Left lobe of liver (tissue), 2 donors: ENCODE data around the gene ZNF497. TPM values are rescaled to one million over a fixed set of nuclear protein-coding genes. Genes with fewer than 3 reads are reported as not detected.
"Not testable (repeated sequence)": the region's sequence is repeated elsewhere in the genome, so short reads cannot be mapped to it uniquely, and the experiment has no call there.

Source experiments
- ATAC-seq: fragments of 200-7000 bp; cut with Tn5 transposase; one replicate; pipeline ENCODE4 v1.9.1; 2020; ENCODE audit warnings: mild to moderate bottlenecking, moderate library complexity
- DNase-seq: peaks from one replicate; pipeline ENCODE4 v3.0.0-alpha.2; 2020; ENCODE audit warnings: low spot score
- total RNA-seq: library from RNA; stranded (reverse); gene quantifications from one replicate; pipeline ENCODE4 v1.2.1, GENCODE V29; 2021
- donor health status: DM: no; HTN: no; CAD: no; lungs with moderate emphysema.
- donor health status: DM: no; HTN: yes; CAD: no.

The ZNF497 gene
- total RNA-seq, 1 donor from 2014 or later = 2.4 TPM

GRCh38 chr19:58395220-58395978 is 32.8 kb upstream of the ZNF497 start, which contains the start of gene RNF225:
Gene RNF225 (plus strand): TSS chr19:58395656. CDS start chr19:58396090, 434 bp downstream.
- DNase-seq (no peak), ATAC-seq (peak; percentile 54)

GRCh38 chr19:58394821-58395219 is 32.3 kb upstream of the ZNF497 start:
- ATAC-seq (peak; percentile 5), DNase-seq (no peak)

- DNase-seq (no peak), ATAC-seq (no peak)
Measured at GRCh38 chr19:58393725-58394033, 31.1 kb upstream of the ZNF497 start.

- no peak for ATAC-seq
- DNase-seq = no peak
Measured at GRCh38 chr19:58392945-58393724, 30.6 kb upstream of the ZNF497 start.

DNA sequence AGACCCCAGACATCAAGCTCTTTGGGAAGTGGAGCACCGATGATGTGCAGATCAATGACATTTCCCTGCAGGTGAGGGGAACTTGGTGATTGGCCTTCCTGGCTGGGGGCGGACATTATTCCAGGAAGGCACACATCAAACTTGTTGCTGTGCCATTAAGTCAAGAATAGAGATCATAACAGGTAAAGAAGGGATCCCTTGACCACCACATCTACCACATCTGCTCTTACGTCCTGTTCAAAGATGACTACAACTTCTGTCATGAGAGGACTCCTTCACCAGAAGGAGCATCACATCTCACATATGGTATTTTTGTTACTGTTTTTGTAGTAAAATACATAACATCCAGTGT is 25.6 kb upstream of the ZNF497 start:
- ATAC-seq (no peak), DNase-seq (no peak)

DNA sequence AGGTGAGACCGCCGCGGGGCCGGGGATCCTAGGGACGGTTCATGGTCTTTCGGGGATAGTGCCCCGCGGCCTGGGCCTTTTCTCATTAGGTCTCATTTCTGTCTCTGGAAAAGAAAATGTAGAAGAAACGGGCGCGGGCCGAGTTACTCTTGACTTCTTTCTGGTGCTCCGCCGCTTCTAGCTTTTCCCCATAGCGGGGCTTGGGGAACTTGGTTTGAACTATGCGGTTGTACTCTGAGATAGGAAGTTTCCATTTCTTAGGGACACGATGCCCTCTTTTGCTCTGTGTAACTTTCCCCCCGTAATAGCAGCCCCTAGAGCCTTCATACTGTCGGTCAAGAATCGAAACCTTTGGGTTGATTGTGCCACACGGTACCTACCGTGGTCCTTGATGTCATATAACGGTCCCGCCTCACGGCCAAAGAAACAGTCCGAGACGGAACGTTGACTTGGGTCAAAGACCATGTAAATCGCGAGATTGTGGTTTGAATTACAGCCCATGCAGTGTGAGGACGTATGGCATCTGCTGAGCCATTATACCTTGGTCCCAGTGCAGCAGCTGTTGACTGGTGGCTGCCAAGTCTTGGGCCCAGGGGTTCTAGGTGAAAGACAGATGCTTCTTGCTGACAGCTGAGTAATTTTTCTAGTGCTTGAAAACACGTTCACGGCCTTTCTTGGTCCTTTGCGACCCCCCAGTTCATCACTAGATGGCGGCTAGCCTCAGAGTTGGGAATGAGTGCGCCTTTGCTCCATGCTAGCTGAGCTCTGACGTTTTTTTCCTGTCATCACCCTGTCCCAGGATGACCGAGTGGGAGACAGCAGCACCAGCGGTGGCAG is 25.0 kb upstream of the ZNF497 start:
- ATAC-seq = no peak

DNA sequence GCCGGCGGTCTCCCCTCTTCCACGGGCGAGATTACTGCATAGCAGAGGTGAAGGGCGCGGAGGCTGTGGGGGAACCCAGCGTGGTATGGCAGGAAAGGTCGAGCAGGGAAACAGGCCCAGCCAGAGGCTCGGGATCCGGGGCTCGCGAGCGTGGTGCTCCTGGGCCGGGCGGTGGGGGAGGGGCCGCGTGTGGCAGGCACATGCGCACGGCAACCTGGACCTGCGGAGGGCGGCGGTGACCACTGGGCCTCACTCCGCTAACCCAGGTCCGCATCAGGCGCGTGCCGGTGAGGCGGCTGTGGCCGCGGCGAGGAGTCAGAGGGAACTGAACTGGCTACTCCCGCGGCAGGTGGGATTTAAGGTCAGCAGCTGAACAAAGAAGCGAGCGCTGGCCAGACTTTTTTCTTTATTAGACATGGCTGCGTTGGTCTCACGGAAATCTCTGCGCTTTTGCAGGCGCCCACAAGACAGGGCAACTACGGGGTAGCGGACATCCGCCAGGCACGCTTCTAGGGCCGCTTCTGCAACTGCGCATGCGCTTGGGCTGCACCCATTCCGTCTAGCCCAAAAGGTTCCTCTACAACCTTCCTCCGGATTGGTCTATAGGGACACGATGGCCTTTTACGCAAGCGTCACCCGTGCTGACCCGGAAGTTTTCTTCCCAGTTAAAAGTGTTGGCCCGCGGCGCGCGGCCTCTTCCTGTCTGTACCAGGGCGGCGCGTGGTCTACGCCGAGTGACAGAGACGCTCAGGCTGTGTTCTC is 24.2 kb upstream of the ZNF497 start, which contains the start of gene RPS5:
Gene RPS5 (plus strand): TSS at position 694 of the 762 bp plus-strand sequence. CDS start 869 bp downstream, outside the sequence.
- DNase-seq = peak; percentile 96
- peak; percentile 90 for ATAC-seq

More for the DNA sequence above, 25.0 kb upstream of the ZNF497 start:
- no peak for DNase-seq

- no peak for DNase-seq
Measured at GRCh38 chr19:58385891-58386575, 23.5 kb upstream of the ZNF497 start.

DNA sequence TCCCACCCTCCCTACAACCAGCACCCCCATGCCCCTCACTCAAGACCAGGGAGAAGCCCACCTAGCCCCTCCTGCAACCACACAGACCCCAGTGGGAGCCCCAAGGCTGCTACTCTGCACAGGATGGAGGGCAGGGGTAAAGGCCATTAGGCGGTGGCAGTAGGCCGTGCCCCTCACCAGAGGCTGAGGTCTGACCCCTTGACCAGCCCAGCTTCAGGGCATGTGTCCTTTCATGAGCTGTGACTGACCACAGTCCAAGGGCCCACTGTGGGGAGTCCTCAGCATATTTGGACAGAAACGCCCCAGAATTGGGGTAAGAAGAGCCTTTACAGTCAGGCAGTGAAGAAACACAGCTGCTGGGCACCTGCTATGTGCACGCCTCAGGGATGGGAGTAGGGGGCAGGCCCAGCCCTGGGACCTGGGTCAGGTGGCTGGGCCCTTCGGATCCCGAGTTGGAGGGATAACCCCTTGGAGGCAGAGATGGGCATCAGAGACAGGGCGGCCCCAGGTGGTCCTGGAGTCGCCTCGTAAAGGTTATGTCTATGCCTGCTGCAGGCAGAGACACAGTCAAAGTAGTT is 22.9 kb upstream of the ZNF497 start:
- no peak for ATAC-seq
- DNase-seq = no peak

More at GRCh38 chr19:58385891-58386575, 23.5 kb upstream of the ZNF497 start:
- peak; percentile 15 for ATAC-seq

DNA sequence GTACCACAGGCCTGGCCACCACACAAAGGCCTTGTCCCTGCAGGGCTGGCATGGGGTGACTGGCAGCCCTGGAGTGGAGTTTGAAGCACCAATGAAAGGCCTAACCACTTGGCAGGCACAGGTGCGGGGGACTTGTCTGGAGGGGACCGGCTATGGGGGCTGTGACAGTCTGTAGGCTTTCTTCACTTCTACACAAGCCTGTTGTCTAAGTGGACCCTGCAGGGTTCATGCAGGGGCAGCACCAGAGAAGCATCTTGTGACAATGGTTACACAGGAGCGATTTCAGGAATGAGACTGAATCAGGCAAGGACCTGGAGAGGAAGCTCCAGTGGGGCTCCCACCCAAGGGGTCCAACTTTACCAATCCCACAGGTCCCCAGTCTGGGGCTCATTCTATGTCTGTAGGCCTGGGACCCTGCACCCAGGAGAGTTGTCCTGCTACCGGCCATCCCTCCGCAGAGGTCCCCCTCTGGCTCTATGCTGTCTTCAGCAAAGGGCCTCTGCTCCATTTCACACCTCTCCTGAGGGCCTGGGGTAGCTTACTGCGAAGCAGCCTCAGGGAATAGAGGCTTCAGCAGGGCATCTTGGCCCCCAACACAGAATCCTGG is 20.5 kb upstream of the ZNF497 start:
- DNase-seq (no peak), ATAC-seq (no peak)

GRCh38 chr19:58381460-58382212 is 19.1 kb upstream of the ZNF497 start:
- no peak for DNase-seq
- no peak for ATAC-seq

DNA sequence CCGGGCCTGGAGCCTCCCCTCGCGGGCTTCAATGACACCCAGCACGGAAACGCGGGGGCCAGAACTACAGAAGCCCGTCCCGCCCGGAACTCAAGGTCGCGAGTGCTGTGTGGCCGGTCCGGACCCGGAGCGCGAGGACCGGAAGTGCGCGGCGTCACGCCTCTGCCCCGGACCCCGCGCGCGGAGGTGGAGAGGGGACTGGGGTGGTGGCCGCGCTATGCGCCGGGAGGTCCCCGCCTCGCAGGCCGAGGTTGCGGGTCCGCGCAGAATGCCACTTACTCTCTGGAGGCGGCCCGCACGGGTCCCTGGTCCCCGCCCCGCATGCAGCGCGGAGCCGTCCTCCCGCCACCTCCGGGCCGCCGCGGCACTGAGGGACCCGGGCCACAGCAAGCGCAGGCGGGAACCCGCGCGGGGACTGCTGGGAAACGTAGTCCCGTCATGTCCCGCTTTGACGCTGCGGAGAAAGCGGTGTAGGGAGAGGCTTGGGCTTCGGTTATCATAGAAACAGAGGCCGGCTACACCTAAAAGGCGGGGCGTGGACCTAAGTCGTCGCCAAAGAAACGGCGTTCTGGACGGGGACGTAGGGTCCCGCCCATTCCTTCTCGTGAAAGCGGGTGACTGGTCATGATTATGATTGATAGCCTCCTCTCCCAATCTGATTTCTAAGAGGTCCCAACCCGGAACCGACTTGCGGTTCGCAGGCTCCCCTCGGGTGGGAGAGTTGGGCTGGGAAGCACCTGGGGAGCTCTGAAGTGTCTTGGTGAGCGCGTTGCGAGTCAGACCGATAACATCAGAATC is 18.3 kb upstream of the ZNF497 start, which contains the start of gene ZNF837:
Gene ZNF837 (minus strand): TSS at position 369 of the 798 bp plus-strand sequence. CDS start 11,698 bp downstream, outside the sequence.
- DNase-seq = peak; percentile 99

GRCh38 chr19:58380037-58380661 is 17.6 kb upstream of the ZNF497 start:
- DNase-seq (no peak), ATAC-seq (peak; percentile 43)

More for the DNA sequence above, 18.3 kb upstream of the ZNF497 start, which contains the start of gene ZNF837:
- ATAC-seq = peak; percentile 91

DNA sequence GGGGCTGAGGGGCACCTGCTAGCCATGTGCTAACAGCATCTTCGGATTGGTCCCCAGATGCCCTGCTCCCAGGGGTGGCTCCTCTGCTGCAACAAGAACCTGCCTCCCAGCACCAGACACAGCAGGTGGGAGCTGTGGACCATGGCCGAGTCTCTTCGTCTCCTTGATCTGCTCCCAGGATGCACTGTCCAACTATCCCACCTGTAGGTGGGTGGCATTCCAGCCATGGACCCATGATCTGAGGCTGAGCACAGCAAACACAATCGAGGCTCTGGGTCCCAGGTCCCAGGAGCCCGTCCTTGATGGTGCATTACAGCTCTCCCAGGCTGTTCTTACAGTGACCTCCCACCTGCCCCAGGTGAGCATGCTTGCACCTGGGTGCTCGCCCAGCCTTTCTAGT is 16.7 kb upstream of the ZNF497 start:
- DNase-seq = no peak

GRCh38 chr19:58376724-58377123 is 14.2 kb upstream of the ZNF497 start:
- DNase-seq, ATAC-seq: not testable (repeated sequence)

More for the DNA sequence above, 16.7 kb upstream of the ZNF497 start:
- ATAC-seq = no peak

DNA sequence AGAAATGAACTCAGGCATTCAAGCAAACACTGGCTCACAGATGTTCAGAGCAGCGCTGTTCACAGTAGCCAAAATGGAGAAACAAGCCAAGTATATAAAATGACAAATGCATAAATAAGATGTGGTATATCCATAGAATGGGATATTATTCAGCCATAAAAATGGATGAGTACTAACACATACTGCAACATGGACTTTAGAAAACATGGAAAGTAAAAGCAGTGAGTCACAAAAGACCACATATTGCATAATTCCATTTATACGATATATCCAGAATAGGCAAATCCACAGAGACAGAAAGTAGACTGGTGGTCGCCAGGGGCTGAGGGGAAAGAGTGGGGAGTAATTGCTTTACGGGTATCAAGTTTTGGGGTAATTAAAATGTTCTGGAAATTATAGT is 11.6 kb upstream of the ZNF497 start:
- ATAC-seq (no peak), DNase-seq (no peak)
